ENCODE measurements around the gene FAM184A. TPM values are rescaled to one million over a fixed set of nuclear protein-coding genes. Genes with fewer than 3 reads are reported as not detected.
A peak's percentile ranks its signal among the peaks of the same experiment; 100 is the strongest.

The FAM184A gene
- total and polyA plus RNA-seq, 10 of the 15 experiments (the other 5 are each of a cell fraction or from before 2014, with no cell fraction given) = 0.15 to 0.23 TPM; not detected in 8

DNA sequence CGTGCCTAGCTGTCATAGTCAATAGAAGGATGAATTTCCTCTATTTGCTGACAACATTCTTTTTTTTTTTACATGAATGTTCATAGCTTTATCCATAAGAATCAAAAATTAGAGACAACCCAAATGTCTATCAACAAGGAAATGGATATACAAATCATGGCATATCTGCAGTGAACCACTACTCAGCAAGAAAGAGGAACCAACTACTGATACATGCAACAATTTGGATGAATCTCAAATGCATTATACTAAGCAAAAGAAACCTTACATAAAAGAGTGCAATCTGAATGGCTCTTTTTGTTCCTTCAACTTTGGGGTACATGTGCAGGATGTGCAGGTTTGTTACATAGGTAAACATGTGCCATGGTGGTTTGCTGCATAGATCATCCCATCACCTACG lies 125.8 kb downstream of the FAM184A start:
- Histone ChIP-seq H3K36me3 (ENCODE audit: control insufficient read depth in 2 of 2, insufficient read depth in 2 of 2, low read length in 1 of 2) (no peaks in the 10 kb centered on the region), H3K4me2 (ENCODE audit: control insufficient read depth, insufficient read depth) (no peak overlapping the region), H3K79me2 (ENCODE audit: control insufficient read depth, insufficient read depth, low read length) (no peaks in the 10 kb centered on the region), H3K4me3 (no peak overlapping the region), H2AFZ (ENCODE audit: control insufficient read depth, low read depth, low read length) (no peak overlapping the region), H4K20me1 (ENCODE audit: control insufficient read depth, insufficient read depth) (no peaks in the 10 kb centered on the region), H3K9ac (ENCODE audit: control insufficient read depth, insufficient read depth, low read length) (no peak overlapping the region), H3K27me3 (replicated peaks in 1 of 2; ENCODE audit: control insufficient read depth in 2 of 2, insufficient read depth in 2 of 2, low read length in 1 of 2) (no peaks in the 10 kb centered on the region), H3K9me3 (replicated peaks; ENCODE audit: control insufficient read depth, insufficient read depth, low read length) (no peaks in the 10 kb centered on the region), H3K4me1 (ENCODE audit: control insufficient read depth, insufficient read depth, low read length) (no peaks in the 10 kb centered on the region), H3K27ac (ENCODE audit: control insufficient read depth, insufficient read depth) (no peak overlapping the region)
- FAIRE-seq = peak; percentile 27
- no TSS peak for BruUV-seq (replicated peaks)
- ChIA-PET CTCF (interaction anchor here (1.9 kb wide), 1 partner anchor 10 kb away, joined by 7 read pairs; no protein-coding TSS in a partner anchor), RAD21 (ENCODE audit: unreplicated experiment) (no interaction called here), SMC1A (ENCODE audit: uncharacterized antibody, unreplicated experiment) (interaction anchor here (1.0 to 2.2 kb wide), 3 partner anchors 11 to 18 kb away, joined by 3 to 6 read pairs (median 4); partner anchors contain the start of gene MCM9), POLR2A (no interaction called here)
- in situ Hi-C loops (cut with MboI) = loop anchor here (25.0 kb wide), 1 partner anchor 160 kb away; no protein-coding TSS in a partner anchor
- no peak for ATAC-seq
- WGBS (ENCODE audit: insufficient coverage, insufficient replicate concordance, low lambda C conversion rate, missing lambda C conversion rate) = 97% methylated on average over 2 of the region's 2 CpGs
- intact Hi-C loops (cut with micrococcal nuclease; ENCODE audit: unreplicated experiment) = no loop called here
- DNase-seq (ENCODE audit: low read depth, low spot score) = no peak
- TF ChIP-seq MEF2B (IDR thresholded peaks at IDR 0.05; ENCODE audit: partially characterized antibody, poor library complexity, severe bottlenecking) = no peak
- TF ChIP-seq, protein P1, sequence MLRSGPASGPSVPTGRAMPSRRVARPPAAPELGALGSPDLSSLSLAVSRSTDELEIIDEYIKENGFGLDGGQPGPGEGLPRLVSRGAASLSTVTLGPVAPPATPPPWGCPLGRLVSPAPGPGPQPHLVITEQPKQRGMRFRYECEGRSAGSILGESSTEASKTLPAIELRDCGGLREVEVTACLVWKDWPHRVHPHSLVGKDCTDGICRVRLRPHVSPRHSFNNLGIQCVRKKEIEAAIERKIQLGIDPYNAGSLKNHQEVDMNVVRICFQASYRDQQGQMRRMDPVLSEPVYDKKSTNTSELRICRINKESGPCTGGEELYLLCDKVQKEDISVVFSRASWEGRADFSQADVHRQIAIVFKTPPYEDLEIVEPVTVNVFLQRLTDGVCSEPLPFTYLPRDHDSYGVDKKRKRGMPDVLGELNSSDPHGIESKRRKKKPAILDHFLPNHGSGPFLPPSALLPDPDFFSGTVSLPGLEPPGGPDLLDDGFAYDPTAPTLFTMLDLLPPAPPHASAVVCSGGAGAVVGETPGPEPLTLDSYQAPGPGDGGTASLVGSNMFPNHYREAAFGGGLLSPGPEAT (IDR thresholded peaks at IDR 0.05; ENCODE audit: low read depth) = no peak
- TF ChIP-seq STAT3 (IDR thresholded peaks at IDR 0.05; ENCODE audit: low read depth, low read length) = no peak
- TF ChIP-seq, protein P2, sequence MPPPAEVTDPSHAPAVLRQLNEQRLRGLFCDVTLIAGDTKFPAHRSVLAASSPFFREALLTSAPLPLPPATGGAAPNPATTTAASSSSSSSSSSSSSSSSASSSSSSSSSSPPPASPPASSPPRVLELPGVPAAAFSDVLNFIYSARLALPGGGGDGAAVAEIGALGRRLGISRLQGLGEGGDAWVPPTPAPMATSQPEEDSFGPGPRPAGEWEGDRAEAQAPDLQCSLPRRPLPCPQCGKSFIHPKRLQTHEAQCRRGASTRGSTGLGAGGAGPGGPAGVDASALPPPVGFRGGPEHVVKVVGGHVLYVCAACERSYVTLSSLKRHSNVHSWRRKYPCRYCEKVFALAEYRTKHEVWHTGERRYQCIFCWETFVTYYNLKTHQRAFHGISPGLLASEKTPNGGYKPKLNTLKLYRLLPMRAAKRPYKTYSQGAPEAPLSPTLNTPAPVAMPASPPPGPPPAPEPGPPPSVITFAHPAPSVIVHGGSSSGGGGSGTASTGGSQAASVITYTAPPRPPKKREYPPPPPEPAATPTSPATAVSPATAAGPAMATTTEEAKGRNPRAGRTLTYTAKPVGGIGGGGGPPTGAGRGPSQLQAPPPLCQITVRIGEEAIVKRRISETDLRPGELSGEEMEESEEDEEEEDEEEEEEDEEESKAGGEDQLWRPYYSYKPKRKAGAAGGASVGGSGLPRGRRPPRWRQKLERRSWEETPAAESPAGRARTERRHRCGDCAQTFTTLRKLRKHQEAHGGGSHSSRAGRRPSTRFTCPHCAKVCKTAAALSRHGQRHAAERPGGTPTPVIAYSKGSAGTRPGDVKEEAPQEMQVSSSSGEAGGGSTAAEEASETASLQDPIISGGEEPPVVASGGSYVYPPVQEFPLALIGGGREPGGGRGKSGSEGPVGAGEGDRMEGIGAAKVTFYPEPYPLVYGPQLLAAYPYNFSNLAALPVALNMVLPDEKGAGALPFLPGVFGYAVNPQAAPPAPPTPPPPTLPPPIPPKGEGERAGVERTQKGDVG (CRISPR knock-in tag; IDR thresholded peaks at IDR 0.05) = no peak
- no peak for TF ChIP-seq EZH2 (IDR thresholded peaks at IDR 0.05; ENCODE audit: borderline replicate concordance, control insufficient read depth, low read depth, low read length)
- TF ChIP-seq, protein P3, sequence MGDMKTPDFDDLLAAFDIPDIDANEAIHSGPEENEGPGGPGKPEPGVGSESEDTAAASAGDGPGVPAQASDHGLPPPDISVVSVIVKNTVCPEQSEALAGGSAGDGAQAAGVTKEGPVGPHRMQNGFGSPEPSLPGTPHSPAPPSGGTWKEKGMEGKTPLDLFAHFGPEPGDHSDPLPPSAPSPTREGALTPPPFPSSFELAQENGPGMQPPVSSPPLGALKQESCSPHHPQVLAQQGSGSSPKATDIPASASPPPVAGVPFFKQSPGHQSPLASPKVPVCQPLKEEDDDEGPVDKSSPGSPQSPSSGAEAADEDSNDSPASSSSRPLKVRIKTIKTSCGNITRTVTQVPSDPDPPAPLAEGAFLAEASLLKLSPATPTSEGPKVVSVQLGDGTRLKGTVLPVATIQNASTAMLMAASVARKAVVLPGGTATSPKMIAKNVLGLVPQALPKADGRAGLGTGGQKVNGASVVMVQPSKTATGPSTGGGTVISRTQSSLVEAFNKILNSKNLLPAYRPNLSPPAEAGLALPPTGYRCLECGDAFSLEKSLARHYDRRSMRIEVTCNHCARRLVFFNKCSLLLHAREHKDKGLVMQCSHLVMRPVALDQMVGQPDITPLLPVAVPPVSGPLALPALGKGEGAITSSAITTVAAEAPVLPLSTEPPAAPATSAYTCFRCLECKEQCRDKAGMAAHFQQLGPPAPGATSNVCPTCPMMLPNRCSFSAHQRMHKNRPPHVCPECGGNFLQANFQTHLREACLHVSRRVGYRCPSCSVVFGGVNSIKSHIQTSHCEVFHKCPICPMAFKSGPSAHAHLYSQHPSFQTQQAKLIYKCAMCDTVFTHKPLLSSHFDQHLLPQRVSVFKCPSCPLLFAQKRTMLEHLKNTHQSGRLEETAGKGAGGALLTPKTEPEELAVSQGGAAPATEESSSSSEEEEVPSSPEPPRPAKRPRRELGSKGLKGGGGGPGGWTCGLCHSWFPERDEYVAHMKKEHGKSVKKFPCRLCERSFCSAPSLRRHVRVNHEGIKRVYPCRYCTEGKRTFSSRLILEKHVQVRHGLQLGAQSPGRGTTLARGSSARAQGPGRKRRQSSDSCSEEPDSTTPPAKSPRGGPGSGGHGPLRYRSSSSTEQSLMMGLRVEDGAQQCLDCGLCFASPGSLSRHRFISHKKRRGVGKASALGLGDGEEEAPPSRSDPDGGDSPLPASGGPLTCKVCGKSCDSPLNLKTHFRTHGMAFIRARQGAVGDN (IDR thresholded peaks at IDR 0.05) = no peak
- TF ChIP-seq NFYB (IDR thresholded peaks at IDR 0.05; ENCODE audit: insufficient read depth, low read depth, low read length) = no peak
- TF ChIP-seq, protein P4, sequence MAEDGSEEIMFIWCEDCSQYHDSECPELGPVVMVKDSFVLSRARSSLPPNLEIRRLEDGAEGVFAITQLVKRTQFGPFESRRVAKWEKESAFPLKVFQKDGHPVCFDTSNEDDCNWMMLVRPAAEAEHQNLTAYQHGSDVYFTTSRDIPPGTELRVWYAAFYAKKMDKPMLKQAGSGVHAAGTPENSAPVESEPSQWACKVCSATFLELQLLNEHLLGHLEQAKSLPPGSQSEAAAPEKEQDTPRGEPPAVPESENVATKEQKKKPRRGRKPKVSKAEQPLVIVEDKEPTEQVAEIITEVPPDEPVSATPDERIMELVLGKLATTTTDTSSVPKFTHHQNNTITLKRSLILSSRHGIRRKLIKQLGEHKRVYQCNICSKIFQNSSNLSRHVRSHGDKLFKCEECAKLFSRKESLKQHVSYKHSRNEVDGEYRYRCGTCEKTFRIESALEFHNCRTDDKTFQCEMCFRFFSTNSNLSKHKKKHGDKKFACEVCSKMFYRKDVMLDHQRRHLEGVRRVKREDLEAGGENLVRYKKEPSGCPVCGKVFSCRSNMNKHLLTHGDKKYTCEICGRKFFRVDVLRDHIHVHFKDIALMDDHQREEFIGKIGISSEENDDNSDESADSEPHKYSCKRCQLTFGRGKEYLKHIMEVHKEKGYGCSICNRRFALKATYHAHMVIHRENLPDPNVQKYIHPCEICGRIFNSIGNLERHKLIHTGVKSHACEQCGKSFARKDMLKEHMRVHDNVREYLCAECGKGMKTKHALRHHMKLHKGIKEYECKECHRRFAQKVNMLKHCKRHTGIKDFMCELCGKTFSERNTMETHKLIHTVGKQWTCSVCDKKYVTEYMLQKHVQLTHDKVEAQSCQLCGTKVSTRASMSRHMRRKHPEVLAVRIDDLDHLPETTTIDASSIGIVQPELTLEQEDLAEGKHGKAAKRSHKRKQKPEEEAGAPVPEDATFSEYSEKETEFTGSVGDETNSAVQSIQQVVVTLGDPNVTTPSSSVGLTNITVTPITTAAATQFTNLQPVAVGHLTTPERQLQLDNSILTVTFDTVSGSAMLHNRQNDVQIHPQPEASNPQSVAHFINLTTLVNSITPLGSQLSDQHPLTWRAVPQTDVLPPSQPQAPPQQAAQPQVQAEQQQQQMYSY (CRISPR knock-in tag; IDR thresholded peaks at IDR 0.05) = no peak
- no peak for TF ChIP-seq WRNIP1 (IDR thresholded peaks at IDR 0.05; ENCODE audit: borderline replicate concordance, low read depth, low read length)
- TF ChIP-seq YY1 (IDR thresholded peaks at IDR 0.05; ENCODE audit: low read depth, low read length) = no peak

Data from GM12878 (cell line).